Lung (tissue), 12 donors: ENCODE data around the gene RERE. TPM values are rescaled to one million over a fixed set of nuclear protein-coding genes. Genes with fewer than 3 reads are reported as not detected.

Experiments
- ATAC-seq: fragments of 200-7000 bp; cut with Tn5 transposase; one replicate; pipeline ENCODE4 v1.9.1; 2020; ENCODE audit warnings: moderate number of reproducible peaks; ENCODE audit not compliant: insufficient read depth, low FRiP score
- DNase-seq, 3 donors: peaks; one replicate each; pipeline ENCODE4 v3.0.0-alpha.2; 2013 to 2017
- H3K27ac ChIP-seq, 2 donors: one replicate each; pipeline ENCODE4 v1.5.1; 2013; ENCODE audit warnings: mild to moderate bottlenecking in 2 of 2, moderate library complexity in 2 of 2, control low read depth in 1 of 2, inconsistent platforms in 1 of 2, low read depth in 1 of 2, low read length in 1 of 2
- H3K27me3 ChIP-seq, 3 donors: one replicate each; pipeline ENCODE4 v1.5.1; 2013; ENCODE audit warnings: low read length in 2 of 3; ENCODE audit not compliant: control insufficient read depth in 3 of 3, insufficient read depth in 3 of 3
- H3K36me3 ChIP-seq, 4 donors: one replicate each; pipeline ENCODE4 v1.5.1; 2013; ENCODE audit warnings: low read length in 4 of 4, mild to moderate bottlenecking in 1 of 4, moderate library complexity in 1 of 4; ENCODE audit not compliant: control insufficient read depth in 4 of 4, insufficient read depth in 4 of 4
- H3K4me1 ChIP-seq, 5 donors: one replicate each; pipeline ENCODE4 v1.5.1; 2013; ENCODE audit warnings: low read length in 5 of 5, mild to moderate bottlenecking in 2 of 5, moderate library complexity in 1 of 5; ENCODE audit not compliant: control insufficient read depth in 5 of 5, insufficient read depth in 5 of 5
- H3K4me3 ChIP-seq: one replicate; pipeline ENCODE4 v1.5.1; 2013; ENCODE audit warnings: mild to moderate bottlenecking, control low read depth, moderate library complexity
- H3K9ac ChIP-seq, 2 donors: one replicate each; pipeline ENCODE4 v1.5.1; 2013; ENCODE audit warnings: low read length in 2 of 2, control low read depth in 1 of 2; ENCODE audit not compliant: insufficient read depth in 1 of 2
- H3K9me3 ChIP-seq, 4 donors: one replicate each; pipeline ENCODE4 v1.5.1; 2013; ENCODE audit warnings: low read length in 3 of 4, mild to moderate bottlenecking in 1 of 4, moderate library complexity in 1 of 4; ENCODE audit not compliant: control insufficient read depth in 4 of 4, insufficient read depth in 3 of 4
- CTCF ChIP-seq: IDR thresholded peaks from 2 replicates; pipeline ENCODE4 v1.5.1; 2012; ENCODE audit warnings: mild to moderate bottlenecking; ENCODE audit errors: control extremely low read depth, extremely low read depth
- WGBS, 2 donors: extraction: QIAGEN DNeasy Blood & Tissue Kit; methylation state at CpG; one replicate each; pipeline ENCODE4 v1.1.7; 2013; 5-methylcytosine and 5-hydroxymethylcytosine counted together
- polyA plus RNA-seq, 2 donors: library from polyadenylated mRNA; stranded (reverse); fragments of 200-250 nt; gene quantifications; one replicate each; pipeline ENCODE4 v1.2.1, GENCODE V29; 2013
- total RNA-seq, 2 donors: library from RNA; depleted of rRNA in 1 of 2; stranded (reverse); fragments of >200 nt in 1 of 2; gene quantifications; one replicate each; pipeline ENCODE4 v1.2.1, GENCODE V29; 2014 to 2021
- donor health status: control.
- donor health status: control.
- donor health status: Bipolar disorder and iron deficiency.
- donor health status: healthy.
- donor health status: DM: yes; HTN: yes; CAD: no.

The RERE gene
- total and polyA plus RNA-seq, 4 donors: 21.7 to 207 (median 57.5) TPM

- H3K4me3 ChIP-seq: no peak overlapping the region
- ATAC-seq (peak; percentile 37), DNase-seq (peak; percentile 93 to 99 (median 99))
- H3K9me3 ChIP-seq: no peaks in the 10 kb centered on the region
- TF ChIP-seq CTCF: no peak
- H3K9ac ChIP-seq: peak overlapping the region in 1 of 2 donors; percentile 26
- H3K36me3 ChIP-seq: no peaks in the 10 kb centered on the region
- peak overlapping the region; percentile 78 to 97 for H3K27ac ChIP-seq
- WGBS, 2 donors: 23% methylated on average over 8 of the region's 8 CpGs
- no peaks in the 10 kb centered on the region for H3K27me3 ChIP-seq
- H3K4me1 ChIP-seq: peaks cover 10 to 83% (median 40%) of the 10 kb centered on the region in 5 donors
Measured at GRCh38 chr1:8463144-8463927, 354.1 kb downstream of the RERE start.

DNA sequence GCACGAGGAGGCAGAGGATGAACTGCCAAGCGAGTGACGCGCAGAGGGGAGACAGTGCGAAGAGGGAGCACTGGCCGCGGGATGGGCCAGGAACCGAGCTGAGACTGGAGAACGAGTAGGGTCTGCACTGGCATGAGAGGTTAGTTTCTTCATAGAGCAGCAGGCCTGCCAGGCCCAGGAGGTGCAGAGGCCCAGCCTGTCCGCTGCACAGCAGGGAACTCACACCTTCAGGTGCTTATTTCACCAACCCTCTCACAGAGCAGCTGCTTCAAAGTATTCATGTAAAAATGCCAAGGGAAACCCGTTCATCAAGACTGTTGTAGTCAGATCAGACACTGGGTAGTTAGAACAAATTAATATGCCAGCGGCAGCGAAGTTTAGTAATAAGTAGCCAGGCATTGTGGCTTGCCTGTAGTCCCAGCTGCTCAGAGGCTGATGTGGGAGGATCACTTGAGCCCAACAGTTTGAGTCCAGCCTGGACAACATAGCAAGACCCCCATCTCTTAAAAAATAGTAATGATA lies 355.0 kb downstream of the RERE start:
- TF ChIP-seq CTCF: no peak
- ATAC-seq (no peak), DNase-seq (peak; percentile 54 to 62 (median 57))
- Histone ChIP-seq H3K27me3 (no peaks in the 10 kb centered on the region), H3K4me3 (no peak overlapping the region), H3K36me3 (no peaks in the 10 kb centered on the region), H3K9me3 (no peaks in the 10 kb centered on the region), H3K9ac (peak overlapping the region in 1 of 2 donors; percentile 27), H3K27ac (peak overlapping the region in 1 of 2 donors; percentile 87), H3K4me1 (peaks cover 10 to 82% (median 42%) of the 10 kb centered on the region in 5 donors)
- 74 to 91% methylated on average over 13 of the region's 13 CpGs for WGBS, 2 donors

GRCh38 chr1:8461351-8462110 lies 355.9 kb downstream of the RERE start:
- Histone ChIP-seq H3K36me3 (no peaks in the 10 kb centered on the region), H3K9ac (peak overlapping the region in 1 of 2 donors; percentile 50), H3K4me3 (no peak overlapping the region), H3K4me1 (peaks cover 10 to 75% (median 44%) of the 10 kb centered on the region in 5 donors), H3K9me3 (no peaks in the 10 kb centered on the region), H3K27me3 (no peaks in the 10 kb centered on the region), H3K27ac (peak overlapping the region in 1 of 2 donors; percentile 21)
- 69 to 78% methylated on average over 5 of the region's 5 CpGs for WGBS, 2 donors
- ATAC-seq (no peak), DNase-seq (no peak)
- TF ChIP-seq CTCF: no peak
